Central memory CD8-positive, alpha-beta T cell (primary cell): ENCODE measurements around the gene TNK2.
A peak's percentile ranks its signal among the peaks of the same experiment; 100 is the strongest.
"Not testable (repeated sequence)": the region's sequence is repeated elsewhere in the genome, so short reads cannot be mapped to it uniquely, and the experiment has no call there.

ENCODE experiments used
- ATAC-seq: fragments of 150-1000 bp; cut with Tn5 transposase; replicated peaks from 2 replicates; pipeline ENCODE4 v1.10.0; 2022; ENCODE audit warnings: mild to moderate bottlenecking, moderate FRiP score, moderate number of reproducible peaks; ENCODE audit not compliant: poor library complexity, severe bottlenecking; ENCODE audit errors: extremely low read depth
- DNase-seq, 2 donors: peaks; one replicate each; pipeline ENCODE4 v3.0.0; 2021; ENCODE audit warnings: low spot score in 2 of 2
- H3K27ac Mint-ChIP-seq: one replicate; pipeline ENCODE4 v1.8.0; 2022; ENCODE audit warnings: low read depth, mild to moderate bottlenecking, moderate library complexity, mixed read lengths
- H3K27me3 Mint-ChIP-seq: one replicate; pipeline ENCODE4 v1.8.0; 2022; ENCODE audit warnings: mixed read lengths
- H3K36me3 Mint-ChIP-seq: one replicate; pipeline ENCODE4 v1.8.0; 2022; ENCODE audit warnings: mild to moderate bottlenecking, moderate library complexity, mixed read lengths; ENCODE audit not compliant: insufficient read depth
- H3K4me1 Mint-ChIP-seq: one replicate; pipeline ENCODE4 v1.8.0; 2022; ENCODE audit warnings: mixed read lengths
- H3K4me3 Mint-ChIP-seq: one replicate; pipeline ENCODE4 v1.8.0; 2022; ENCODE audit warnings: mild to moderate bottlenecking, moderate library complexity, mixed read lengths
- H3K9me3 Mint-ChIP-seq: one replicate; pipeline ENCODE4 v1.8.0; 2022; ENCODE audit warnings: mixed read lengths

The TNK2 gene

DNA sequence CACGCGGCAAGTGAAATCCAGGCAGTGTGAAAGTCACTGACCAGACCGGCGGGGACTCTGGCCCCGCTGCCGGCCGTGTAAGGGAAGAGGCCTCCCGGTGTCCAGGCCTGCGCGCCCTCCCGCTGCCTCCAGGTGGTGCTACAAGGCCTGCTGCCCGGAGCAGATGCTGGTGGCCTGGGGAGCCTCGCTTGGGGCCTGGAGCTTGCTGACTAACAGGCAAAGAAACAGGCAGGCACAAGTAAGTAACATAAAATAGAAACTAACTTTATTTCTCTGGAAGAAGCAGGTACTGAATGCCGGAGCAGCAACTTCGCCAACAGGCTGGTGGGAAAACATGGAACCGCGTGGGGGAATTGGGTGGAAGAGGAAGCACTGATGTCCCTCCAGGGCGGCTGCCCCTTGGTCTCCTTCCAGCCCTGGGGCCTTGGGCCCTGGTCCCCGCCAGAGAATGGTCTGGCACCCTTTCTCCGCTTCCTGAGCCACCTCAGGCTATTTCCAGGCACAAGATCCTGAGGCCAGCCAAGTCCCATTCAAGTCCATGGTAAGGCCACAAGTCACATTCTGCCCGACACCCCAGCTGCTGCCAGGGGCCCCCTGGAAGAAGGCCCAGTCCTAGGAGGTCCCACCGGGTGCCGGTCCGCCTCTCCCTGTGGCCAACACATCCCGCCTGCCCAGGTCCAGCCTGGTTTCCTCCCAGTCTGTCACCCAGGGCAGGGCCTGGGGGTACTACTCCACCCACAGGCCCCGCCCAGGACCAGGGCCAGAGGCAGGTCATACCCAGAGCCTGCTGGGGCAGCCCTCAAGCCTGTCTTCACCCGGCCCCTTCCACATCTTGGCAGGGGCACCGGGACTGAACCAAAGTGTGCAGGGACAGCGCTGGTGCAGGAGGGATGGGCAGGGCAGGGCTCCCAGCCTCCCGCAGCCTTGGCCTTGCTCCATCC, 45.0 kb downstream of the TNK2 start:
- Mint-ChIP-seq H3K4me1 (peaks cover 6% of the 10 kb centered on the region), H3K36me3 (peaks cover 7% of the 10 kb centered on the region), H3K9me3 (no peaks in the 10 kb centered on the region), H3K27me3 (no peaks in the 10 kb centered on the region), H3K4me3 (no peak overlapping the region), H3K27ac (no peak overlapping the region)
- no peak for DNase-seq
- ATAC-seq = no peak

DNA sequence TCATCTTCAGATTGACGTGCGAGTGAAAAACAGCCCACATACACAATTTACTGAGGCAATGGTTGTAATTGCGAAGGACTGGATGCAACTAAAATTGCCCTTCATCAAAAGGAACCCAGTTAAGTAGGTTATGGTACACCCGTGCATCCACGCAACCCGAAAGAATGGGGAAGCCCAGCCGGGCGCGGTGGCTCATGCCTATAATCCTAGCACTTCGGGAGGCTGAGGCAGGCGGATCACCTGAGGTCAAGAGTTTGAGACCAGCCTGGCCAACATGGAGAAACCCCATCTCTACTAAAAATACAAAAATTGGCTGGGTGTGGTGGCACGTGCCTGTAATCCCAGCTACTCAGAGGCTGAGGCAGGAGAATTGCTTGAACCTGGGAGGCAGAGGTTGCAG, 46.0 kb downstream of the TNK2 start:
- not testable (repeated sequence) for H3K4me1 Mint-ChIP-seq, H3K36me3 Mint-ChIP-seq, ATAC-seq, H3K4me3 Mint-ChIP-seq, DNase-seq, H3K27me3 Mint-ChIP-seq, H3K27ac Mint-ChIP-seq, H3K9me3 Mint-ChIP-seq

DNA sequence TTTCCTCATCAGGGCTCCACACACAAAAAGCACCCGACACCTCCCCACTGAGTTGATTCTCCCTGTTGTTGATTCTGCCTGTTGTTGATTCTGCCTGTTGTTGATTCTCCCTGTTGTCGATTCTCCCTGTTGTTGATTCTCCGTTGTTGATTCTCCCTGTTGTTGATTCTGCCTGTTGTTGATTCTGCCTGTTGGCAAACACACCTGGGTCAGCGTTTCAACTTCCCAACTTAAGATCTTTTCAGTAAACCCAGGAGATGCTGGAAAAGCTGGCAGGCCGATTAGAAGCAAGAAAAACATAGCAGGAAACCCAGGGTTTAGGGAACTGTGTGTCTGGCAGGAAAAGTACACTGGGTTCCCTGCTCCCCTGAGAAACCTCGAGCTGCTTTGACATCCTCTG, 47.9 kb downstream of the TNK2 start:
- DNase-seq (no peak), ATAC-seq (no peak)
- Mint-ChIP-seq H3K27ac (no peak overlapping the region), H3K4me3 (no peak overlapping the region), H3K4me1 (peaks cover 6% of the 10 kb centered on the region), H3K9me3 (no peaks in the 10 kb centered on the region), H3K27me3 (no peaks in the 10 kb centered on the region), H3K36me3 (peaks cover 3% of the 10 kb centered on the region)

DNA sequence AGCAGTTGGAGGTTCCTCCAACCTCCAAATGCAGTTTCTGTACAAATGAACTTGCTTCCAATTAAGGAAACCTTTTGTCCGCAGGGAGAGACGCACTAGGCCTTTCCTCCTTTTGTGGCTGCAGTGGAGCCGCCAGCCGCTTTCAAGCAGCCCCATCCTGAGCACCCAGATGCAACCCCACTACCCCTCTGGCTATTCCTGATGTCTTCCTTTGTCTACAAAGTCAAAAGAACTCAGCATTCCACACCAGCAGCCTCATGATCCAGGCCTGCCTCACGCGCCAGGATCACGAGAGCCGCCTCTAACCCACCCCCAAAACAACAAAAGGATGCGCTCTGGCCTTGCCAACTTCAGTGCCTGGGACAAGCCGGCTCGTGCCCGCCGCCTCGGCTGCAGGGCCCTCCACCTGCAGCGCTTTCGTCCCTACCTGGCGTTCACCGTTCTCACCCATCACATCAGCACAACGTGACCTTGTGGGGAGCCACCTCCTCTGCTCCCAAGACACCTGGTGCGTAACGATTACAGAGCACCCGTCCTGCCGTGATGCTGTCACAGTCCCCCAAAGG, 48.4 kb downstream of the TNK2 start:
- ATAC-seq (no peak), DNase-seq (no peak)
- H3K27ac Mint-ChIP-seq = no peak overlapping the region
- no peak overlapping the region for H3K4me3 Mint-ChIP-seq
- peaks cover 3% of the 10 kb centered on the region for H3K36me3 Mint-ChIP-seq
- H3K9me3 Mint-ChIP-seq = no peaks in the 10 kb centered on the region
- no peaks in the 10 kb centered on the region for H3K27me3 Mint-ChIP-seq
- H3K4me1 Mint-ChIP-seq = peaks cover 6% of the 10 kb centered on the region

DNA sequence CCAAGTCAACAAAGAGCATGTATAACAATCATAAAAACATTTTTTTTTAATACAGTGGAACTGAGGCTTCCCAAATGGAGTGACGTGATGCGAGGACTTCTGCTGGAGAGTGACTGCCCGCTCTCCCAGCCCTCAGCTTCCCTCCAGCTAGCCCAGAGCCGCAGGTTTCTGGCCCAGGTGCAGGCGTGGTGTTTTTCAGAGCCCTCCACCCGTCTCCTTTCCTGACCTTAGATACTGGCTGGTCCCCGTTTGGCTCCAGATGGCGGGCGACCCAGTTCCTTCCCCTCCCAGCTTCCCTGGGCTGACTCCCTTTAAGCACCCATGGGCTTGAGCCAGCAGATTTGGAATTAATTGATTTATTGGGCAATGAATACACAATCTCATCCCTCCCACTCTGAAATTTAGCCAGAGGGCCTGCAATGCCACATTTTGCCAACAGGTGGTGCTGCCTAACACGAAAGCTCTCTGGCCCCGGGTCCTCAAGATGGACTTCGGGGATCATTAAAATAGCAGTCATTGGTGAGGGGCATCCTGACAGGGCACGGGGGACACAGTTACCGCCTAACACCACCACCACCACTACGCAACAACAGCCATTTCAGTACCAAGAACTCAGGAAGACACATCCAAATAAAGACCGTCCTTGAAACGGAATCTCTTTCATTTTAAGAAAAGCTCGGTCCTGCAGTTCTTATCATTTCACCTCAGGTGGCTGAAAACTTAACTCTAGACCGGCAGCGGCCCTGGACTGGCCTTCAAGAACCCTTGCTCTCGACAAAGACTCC, 49.1 kb downstream of the TNK2 start:
- H3K4me1 Mint-ChIP-seq = peaks cover 6% of the 10 kb centered on the region
- DNase-seq (peak; percentile 54 to 78), ATAC-seq (peak; percentile 36)
- peaks cover 3% of the 10 kb centered on the region for H3K36me3 Mint-ChIP-seq
- H3K9me3 Mint-ChIP-seq = no peaks in the 10 kb centered on the region
- no peak overlapping the region for H3K27ac Mint-ChIP-seq
- H3K27me3 Mint-ChIP-seq = no peaks in the 10 kb centered on the region
- H3K4me3 Mint-ChIP-seq = no peak overlapping the region

DNA sequence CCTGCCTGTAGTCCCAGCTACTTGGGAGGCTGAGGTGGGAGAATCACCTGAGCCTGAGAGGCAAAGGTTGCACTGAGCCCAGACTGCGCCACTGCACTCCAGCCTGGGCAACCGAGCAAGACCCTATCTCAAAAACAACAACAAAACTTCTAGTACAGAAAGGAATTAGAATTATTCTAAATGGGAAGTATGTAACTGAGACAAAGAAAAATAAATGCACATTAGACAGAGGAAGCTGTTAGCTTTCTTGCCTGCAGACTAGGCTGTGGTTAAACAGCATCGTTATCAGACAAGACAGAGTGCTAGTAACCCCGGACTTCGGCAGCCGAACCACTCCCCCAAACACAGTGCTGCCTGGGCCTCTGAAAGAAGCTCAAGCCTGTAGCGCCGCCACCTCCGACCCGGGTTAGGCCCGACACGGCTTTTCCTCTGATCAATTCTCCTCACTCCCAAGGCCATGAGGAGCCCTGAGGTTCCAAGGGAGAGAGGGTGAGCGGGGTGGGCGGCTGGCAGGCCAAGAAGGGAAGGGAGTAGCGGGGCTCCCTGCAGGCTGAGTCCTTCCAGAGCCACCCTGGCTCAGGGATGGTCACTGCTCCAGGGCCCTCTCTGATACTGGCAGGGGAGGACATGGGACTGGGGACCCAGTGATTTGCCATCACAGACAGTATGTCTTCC, 51.8 kb downstream of the TNK2 start:
- no peaks in the 10 kb centered on the region for H3K36me3 Mint-ChIP-seq

DNA sequence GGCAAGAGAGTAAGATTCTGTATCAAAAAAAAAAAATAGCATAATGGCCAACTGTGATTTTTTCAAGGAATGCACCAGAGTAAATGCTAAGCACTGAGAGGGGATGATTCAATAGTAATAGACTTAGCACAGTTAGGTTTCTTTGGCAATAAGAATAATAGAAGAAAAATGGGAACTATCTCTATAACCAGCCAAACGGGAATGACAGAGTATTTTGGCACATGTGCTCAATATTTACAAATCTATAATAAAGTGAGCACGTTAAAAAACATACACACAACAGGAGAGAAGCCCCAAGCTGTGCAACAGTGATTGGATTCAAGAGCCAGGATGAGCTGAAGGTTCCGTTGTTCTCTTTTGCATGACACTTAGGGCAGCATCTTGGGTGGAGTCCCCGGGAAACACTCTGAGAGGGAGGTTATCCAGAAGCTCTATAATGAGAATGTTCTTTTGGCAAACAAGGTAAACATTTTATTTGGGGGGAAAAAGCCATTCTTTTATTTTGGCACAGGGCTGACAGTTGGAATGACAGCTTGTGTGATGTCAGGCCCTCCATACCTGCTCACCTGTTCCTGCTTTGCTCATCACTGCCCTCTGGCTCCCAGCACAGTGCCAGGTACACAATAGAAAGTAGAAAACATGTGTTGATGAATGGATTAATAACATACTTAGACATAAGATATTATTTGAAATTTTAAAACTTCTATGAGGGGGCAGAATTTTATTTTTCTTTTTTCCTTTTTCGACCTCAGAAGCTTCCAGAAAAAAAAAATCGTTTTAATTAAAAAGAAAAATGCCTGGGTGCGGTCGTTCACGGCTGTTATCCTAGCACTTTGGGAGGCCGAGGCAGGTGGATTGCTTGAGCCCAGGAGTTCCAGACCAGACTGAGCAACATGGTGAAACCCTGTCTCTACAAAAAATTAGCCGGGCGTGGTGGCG, 52.6 kb downstream of the TNK2 start:
- Mint-ChIP-seq H3K27me3 (no peaks in the 10 kb centered on the region), H3K4me3 (no peak overlapping the region), H3K27ac (no peak overlapping the region), H3K9me3 (no peaks in the 10 kb centered on the region), H3K36me3 (peaks cover 2% of the 10 kb centered on the region), H3K4me1 (peaks cover 11% of the 10 kb centered on the region)
- ATAC-seq = no peak
- no peak for DNase-seq

More for the DNA sequence above, 51.8 kb downstream of the TNK2 start:
- Mint-ChIP-seq H3K4me3 (no peak overlapping the region), H3K4me1 (peaks cover 6% of the 10 kb centered on the region), H3K27me3 (no peaks in the 10 kb centered on the region), H3K27ac (no peak overlapping the region), H3K9me3 (no peaks in the 10 kb centered on the region)
- DNase-seq = no peak
- ATAC-seq = no peak

DNA sequence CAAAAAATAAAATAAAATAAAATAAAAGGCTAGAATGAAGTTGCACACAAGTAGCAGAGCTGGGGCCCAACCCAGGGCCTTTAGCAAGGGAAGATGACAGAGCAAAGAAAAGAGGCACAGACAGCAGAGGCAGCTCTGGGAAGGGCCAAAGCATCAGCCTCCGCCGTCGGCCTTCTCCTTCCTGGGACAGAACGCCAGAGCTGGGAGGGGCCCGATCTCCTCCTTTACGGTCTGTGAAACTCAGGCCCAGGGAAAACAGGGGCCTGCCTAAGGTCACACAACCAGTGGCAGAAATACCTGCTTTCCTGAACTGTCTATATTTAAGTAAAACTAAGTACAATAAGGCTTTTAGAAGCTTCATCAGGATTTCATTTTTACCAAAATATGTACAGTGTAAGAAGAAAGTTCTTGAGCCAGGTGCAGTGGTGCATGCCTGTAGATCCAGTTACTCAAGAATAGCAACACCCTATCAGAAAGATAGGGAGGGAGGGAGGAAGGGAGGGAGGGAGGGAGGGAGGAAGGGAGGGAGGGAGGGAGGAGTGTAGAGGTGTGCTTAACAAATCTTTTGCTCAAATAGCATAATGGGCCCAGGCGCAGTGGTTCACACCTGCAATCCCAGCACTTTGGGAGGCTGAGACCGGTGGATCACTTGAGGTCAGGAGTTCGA, 53.6 kb downstream of the TNK2 start:
- Mint-ChIP-seq H3K27ac (no peak overlapping the region), H3K36me3 (peaks cover 4% of the 10 kb centered on the region)
- no peak for ATAC-seq

DNA sequence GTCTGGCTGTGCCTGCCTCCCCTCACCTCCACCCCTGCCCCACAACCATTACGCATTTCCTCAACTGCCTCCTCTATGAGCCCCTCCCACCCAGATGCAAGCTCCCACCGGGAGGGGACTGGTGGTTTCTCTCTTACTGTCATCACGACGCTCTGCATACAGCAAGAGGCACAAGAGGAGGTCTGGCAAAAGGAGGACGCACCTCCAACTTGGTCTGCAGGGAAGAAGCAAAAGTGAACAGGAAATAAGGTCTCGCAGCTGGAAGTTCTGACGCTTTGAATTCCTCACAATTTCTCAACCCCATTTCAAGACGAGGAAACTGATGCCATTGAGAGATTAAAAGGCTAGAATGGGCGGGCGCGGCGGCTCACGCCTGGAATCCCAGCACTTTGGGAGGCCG, 54.4 kb downstream of the TNK2 start:
- Mint-ChIP-seq H3K36me3 (peaks cover 4% of the 10 kb centered on the region), H3K9me3 (no peaks in the 10 kb centered on the region), H3K27ac (no peak overlapping the region), H3K4me1 (peaks cover 11% of the 10 kb centered on the region), H3K27me3 (no peaks in the 10 kb centered on the region), H3K4me3 (peak overlapping the region; percentile 23)
- DNase-seq (no peak), ATAC-seq (no peak)

More for the DNA sequence above, 53.6 kb downstream of the TNK2 start:
- Mint-ChIP-seq H3K4me3 (no peak overlapping the region), H3K27me3 (no peaks in the 10 kb centered on the region), H3K4me1 (peaks cover 15% of the 10 kb centered on the region), H3K9me3 (no peaks in the 10 kb centered on the region)
- DNase-seq = no peak

DNA sequence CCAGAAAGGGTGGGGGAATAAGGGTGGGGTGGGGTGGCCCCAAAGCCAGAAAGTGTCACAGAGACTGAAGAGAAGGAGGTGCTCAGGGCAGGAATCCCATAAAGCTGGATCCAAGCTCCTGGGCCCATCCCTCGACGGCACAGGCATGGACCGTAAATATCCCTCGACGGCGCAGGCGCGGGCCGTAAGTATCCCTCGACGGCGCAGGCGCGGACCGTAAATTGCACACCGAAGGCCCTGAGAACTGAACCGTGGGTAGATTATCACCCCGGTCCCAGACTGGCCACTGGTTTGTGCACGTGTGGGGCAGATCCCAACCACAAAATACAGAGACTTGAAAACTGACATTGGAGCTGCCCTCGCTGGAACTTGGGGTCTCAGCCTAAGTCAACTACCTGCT, 55.3 kb downstream of the TNK2 start:
- no peak overlapping the region for H3K27ac Mint-ChIP-seq
- DNase-seq (no peak), ATAC-seq (no peak)
- no peaks in the 10 kb centered on the region for H3K27me3 Mint-ChIP-seq
- peaks cover 11% of the 10 kb centered on the region for H3K4me1 Mint-ChIP-seq
- H3K4me3 Mint-ChIP-seq = no peak overlapping the region
- no peaks in the 10 kb centered on the region for H3K9me3 Mint-ChIP-seq
- peaks cover 4% of the 10 kb centered on the region for H3K36me3 Mint-ChIP-seq

DNA sequence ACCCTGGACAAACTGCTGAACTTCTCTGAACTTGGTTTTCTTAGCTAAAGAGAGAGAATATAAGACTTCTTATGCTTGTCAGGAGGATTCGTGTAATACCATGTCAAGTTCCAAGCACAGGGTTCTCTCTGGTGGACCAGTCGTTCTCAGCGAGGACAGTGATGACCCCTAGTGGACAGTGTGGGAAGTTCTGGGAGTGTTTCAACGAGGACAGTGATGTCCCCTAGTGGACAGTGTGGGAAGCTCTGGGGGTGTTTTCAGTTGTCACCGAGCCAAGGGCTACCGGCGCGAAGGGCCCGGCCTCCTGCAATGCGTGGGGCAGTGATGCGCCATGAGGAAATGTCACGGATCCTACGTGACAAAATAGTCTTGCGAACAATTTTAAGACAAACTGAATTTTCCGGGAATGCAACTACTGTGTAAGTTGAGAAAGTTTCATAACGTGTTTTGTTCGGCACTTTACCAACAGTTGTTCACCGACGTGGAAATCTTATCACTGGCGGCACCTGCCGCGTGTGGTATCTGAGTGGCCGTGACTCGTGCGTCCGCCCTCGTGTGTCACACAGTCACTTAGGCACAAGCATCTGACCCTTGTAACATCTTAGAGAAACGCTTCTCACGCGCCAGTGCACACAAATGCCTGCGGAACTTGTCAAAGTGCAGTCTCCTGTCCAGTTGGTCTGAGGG, 57.4 kb downstream of the TNK2 start:
- ATAC-seq (peak; percentile 86), DNase-seq (peak; percentile 80 to 83)
- Mint-ChIP-seq H3K27ac (no peak overlapping the region), H3K4me3 (no peak overlapping the region), H3K4me1 (peaks cover 11% of the 10 kb centered on the region), H3K9me3 (no peaks in the 10 kb centered on the region), H3K27me3 (peaks cover under 1% of the 10 kb centered on the region), H3K36me3 (peaks cover 4% of the 10 kb centered on the region)
